ENCODE measurements around the gene TNFAIP3.

- no peak for TF ChIP-seq POLR2A (IDR thresholded peaks at IDR 0.05; ENCODE audit: low read length)
- no peak for TF ChIP-seq GATA1 (IDR thresholded peaks at IDR 0.05; ENCODE audit: low read depth, low read length)
These were observed 26.1 kb downstream of the TNFAIP3 start for GRCh38 chr6:137893181-137893580.

All from erythroblast (primary cell).